Measurements from ENCODE around the gene ENSA. TPM values are rescaled to one million over a fixed set of nuclear protein-coding genes. Genes with fewer than 3 reads are reported as not detected.
"Not testable (repeated sequence)": the region's sequence is repeated elsewhere in the genome, so short reads cannot be mapped to it uniquely, and the experiment has no call there.

The ENSA gene
- polyA plus RNA-seq, 3 donors: 224 to 247 (median 227) TPM

GRCh38 chr1:150573648-150574071 lies 55.8 kb downstream of the ENSA start:
- DNase-seq: not testable (repeated sequence)

DNA sequence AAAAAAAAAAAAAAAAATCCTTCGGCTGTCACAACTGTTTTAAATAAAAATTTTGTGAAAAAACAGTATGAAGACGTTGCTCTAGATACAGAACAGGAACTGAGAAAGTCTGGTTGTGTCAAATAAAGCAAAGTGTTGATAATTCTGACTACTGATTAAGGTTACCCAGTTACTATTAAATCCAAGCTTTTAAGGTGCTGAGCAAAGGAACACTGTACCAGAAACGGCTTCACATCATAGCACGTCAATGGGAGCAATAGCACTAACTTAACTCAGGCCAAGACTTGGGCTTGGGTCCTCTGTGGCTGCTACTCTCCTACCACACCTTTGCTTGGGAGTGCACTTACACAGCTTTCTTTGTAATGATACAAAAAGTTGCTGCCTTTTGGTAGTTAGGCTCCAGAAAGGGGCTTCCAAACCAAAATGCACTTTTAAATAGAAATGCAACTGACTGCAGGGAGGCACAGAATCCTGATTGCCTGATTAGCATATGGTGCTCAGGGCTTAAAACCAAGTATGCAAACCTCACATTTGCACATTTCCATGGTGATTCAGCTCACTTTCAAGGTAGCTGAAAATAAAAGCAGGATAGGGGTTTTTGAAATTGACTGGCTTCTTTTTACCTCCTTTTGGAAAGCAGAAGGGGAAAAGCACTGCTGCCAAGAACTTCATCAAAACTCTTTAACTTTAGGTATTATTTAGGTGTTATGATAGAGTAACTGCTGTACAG lies 56.3 kb downstream of the ENSA start:
- no peak for DNase-seq

Other genes starting within 250 kb of the ENSA start
- gene TARS2, start 142.2 kb downstream of the ENSA start, polyA plus RNA-seq (ENCODE audit: insufficient read length in 3 of 3): 10 to 100 TPM; 19.5 to 34.3 (median 30.1) TPM
- 10 to 100 TPM; 13.0 to 15.0 (median 13.9) TPM for gene ECM1, start 121.5 kb downstream of the ENSA start, polyA plus RNA-seq (ENCODE audit: insufficient read length in 3 of 3)
- gene FALEC, start 113.9 kb downstream of the ENSA start, polyA plus RNA-seq (ENCODE audit: insufficient read length in 3 of 3): under 1 TPM; 0.36 to 0.83 (median 0.52) TPM
- gene ADAMTSL4, start 80.2 kb downstream of the ENSA start, polyA plus RNA-seq (ENCODE audit: insufficient read length in 3 of 3): 10 to 100 TPM; 13.5 to 17.7 (median 13.6) TPM
- 100 to 1,000 TPM; 149 to 153 (median 150) TPM for gene MCL1, start 50.0 kb downstream of the ENSA start, polyA plus RNA-seq (ENCODE audit: insufficient read length in 3 of 3)
- 10 to 100 TPM; 36.2 to 43.7 (median 37.5) TPM for gene GOLPH3L, start 67.5 kb upstream of the ENSA start, polyA plus RNA-seq (ENCODE audit: insufficient read length in 3 of 3)
- not detected for gene HORMAD1, start 91.3 kb upstream of the ENSA start, polyA plus RNA-seq (ENCODE audit: insufficient read length in 3 of 3)
- gene CTSS, start 136.2 kb upstream of the ENSA start, polyA plus RNA-seq (ENCODE audit: insufficient read length in 3 of 3): 10 to 100 TPM in 2 of 3 donors, 1 to 10 TPM in 1; 7.4 to 11.2 (median 11.0) TPM
- gene CTSK, start 178.6 kb upstream of the ENSA start, polyA plus RNA-seq (ENCODE audit: insufficient read length in 3 of 3): 10 to 100 TPM; 22.6 to 26.2 (median 23.5) TPM
- gene ARNT, start 247.0 kb upstream of the ENSA start, polyA plus RNA-seq (ENCODE audit: insufficient read length in 3 of 3): 10 to 100 TPM; 49.5 to 65.4 (median 54.8) TPM